RWPE2 (cell line): ENCODE measurements around the gene TMEM30B.

ENCODE experiments used
- ATAC-seq: fragments of 200-7000 bp; cut with Tn5 transposase; 3 replicates; pipeline ENCODE4 v1.9.1; 2021; ENCODE audit warnings: low read depth
- DNase-seq: peaks from one replicate; pipeline ENCODE4 v3.0.0-alpha.2; 2020; ENCODE audit warnings: low spot score
- H3K27ac ChIP-seq: fragments of 450-650 bp; 2 replicates; pipeline ENCODE4 v1.5.1; 2017; ENCODE audit warnings: mild to moderate bottlenecking; ENCODE audit not compliant: poor library complexity, severe bottlenecking
- H3K27me3 ChIP-seq: fragments of 250-450 bp; sonication (Bioruptor Pico); 2 replicates; pipeline ENCODE4 v1.5.1; 2021; ENCODE audit warnings: mild to moderate bottlenecking, moderate library complexity; ENCODE audit not compliant: insufficient read depth, poor library complexity, severe bottlenecking
- H3K36me3 ChIP-seq: fragments of 250-450 bp; sonication (Bioruptor Pico); 2 replicates; pipeline ENCODE4 v1.5.1; 2020; ENCODE audit warnings: low read depth, mild to moderate bottlenecking, moderate library complexity
- H3K4me1 ChIP-seq: fragments of 250-450 bp; sonication (Bioruptor Pico); 2 replicates; pipeline ENCODE4 v1.5.1; 2021; ENCODE audit warnings: mild to moderate bottlenecking, moderate library complexity; ENCODE audit not compliant: insufficient read depth, poor library complexity, severe bottlenecking
- H3K4me3 ChIP-seq: fragments of 250-450 bp; sonication (Bioruptor Pico); 2 replicates; pipeline ENCODE4 v1.5.1; 2021; ENCODE audit warnings: mild to moderate bottlenecking, moderate library complexity; ENCODE audit not compliant: severe bottlenecking
- H3K9me3 ChIP-seq: fragments of 250-450 bp; sonication (Bioruptor Pico); 2 replicates; pipeline ENCODE4 v1.5.1; 2021; ENCODE audit warnings: mild to moderate bottlenecking, moderate library complexity; ENCODE audit not compliant: severe bottlenecking
- CTCF ChIP-seq: fragments of 450-650 bp; IDR thresholded peaks from one replicate; pipeline ENCODE4 v1.5.1; 2017; ENCODE audit warnings: mild to moderate bottlenecking, moderate library complexity; ENCODE audit not compliant: poor library complexity, severe bottlenecking

The TMEM30B gene

GRCh38 chr14:61264010-61264571, 17.0 kb downstream of the TMEM30B start:
- H3K27me3 ChIP-seq: no peaks in the 10 kb centered on the region
- no peaks in the 10 kb centered on the region for H3K36me3 ChIP-seq
- ATAC-seq: no peak
- H3K4me3 ChIP-seq: no peak overlapping the region
- H3K27ac ChIP-seq: no peak overlapping the region
- peaks cover 3% of the 10 kb centered on the region for H3K4me1 ChIP-seq
- DNase-seq: no peak
- no peaks in the 10 kb centered on the region for H3K9me3 ChIP-seq
- TF ChIP-seq CTCF: no peak

- DNase-seq: no peak
Observed at GRCh38 chr14:61262082-61262481, 19.1 kb downstream of the TMEM30B start.

DNA sequence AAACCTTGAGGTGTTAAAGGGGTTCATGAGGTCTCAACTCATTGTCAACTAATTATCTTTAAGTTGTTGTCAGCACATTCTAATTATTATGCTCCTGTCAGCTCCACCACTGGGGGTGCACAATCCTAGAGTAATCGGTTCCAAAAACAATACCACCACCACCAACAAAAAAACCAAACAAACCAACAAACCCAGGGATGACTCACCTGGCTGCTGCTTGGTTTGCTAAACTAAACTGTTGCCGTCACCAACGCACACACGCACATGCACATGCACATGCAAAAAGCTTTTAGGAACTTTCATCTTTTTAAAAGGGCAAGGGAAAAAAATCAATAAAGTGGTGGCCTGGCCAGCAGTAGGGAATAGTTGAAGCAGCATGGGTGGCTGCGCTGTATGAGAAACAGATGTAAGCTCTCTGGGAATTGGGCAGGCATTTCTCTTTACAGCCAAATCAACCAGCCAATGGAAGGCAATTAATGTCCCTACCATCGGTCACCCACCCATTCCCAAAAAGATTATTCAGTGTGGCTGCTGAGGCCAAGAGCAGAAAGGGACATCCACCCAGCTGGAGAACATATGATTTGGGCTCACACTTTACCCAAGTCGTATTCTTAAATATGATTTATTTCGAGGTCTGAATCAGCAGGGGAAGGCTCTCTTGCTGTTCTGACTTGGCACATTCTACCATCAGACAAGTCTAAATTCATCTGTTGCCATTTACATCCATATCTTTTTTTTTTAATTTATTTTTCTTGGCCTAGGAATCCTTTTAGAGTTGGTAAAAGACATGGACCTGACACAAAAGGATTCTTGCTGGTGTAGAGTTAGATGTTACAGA, 20.0 kb downstream of the TMEM30B start:
- H3K27ac ChIP-seq: no peak overlapping the region
- H3K27me3 ChIP-seq: no peaks in the 10 kb centered on the region
- no peaks in the 10 kb centered on the region for H3K36me3 ChIP-seq
- H3K4me1 ChIP-seq: peaks cover 3% of the 10 kb centered on the region
- ATAC-seq: no peak
- no peak for DNase-seq
- no peak overlapping the region for H3K4me3 ChIP-seq
- H3K9me3 ChIP-seq: no peaks in the 10 kb centered on the region
- no peak for TF ChIP-seq CTCF

More at GRCh38 chr14:61262082-61262481, 19.1 kb downstream of the TMEM30B start:
- ATAC-seq: no peak
- Histone ChIP-seq H3K27ac (no peak overlapping the region), H3K27me3 (no peaks in the 10 kb centered on the region), H3K9me3 (no peaks in the 10 kb centered on the region), H3K36me3 (no peaks in the 10 kb centered on the region), H3K4me3 (no peak overlapping the region), H3K4me1 (peaks cover 3% of the 10 kb centered on the region)
- TF ChIP-seq CTCF: no peak

- ATAC-seq (no peak), DNase-seq (no peak)
- Histone ChIP-seq H3K9me3 (no peaks in the 10 kb centered on the region), H3K4me1 (peaks cover 3% of the 10 kb centered on the region), H3K27me3 (no peaks in the 10 kb centered on the region), H3K36me3 (no peaks in the 10 kb centered on the region), H3K27ac (no peak overlapping the region), H3K4me3 (no peak overlapping the region)
- TF ChIP-seq CTCF: no peak
Observed at GRCh38 chr14:61258985-61259384, 22.2 kb downstream of the TMEM30B start.
